Activated CD4-positive, alpha-beta T cell treated with anti-CD3 and anti-CD28 coated beads, Interleukin-2, amount 10 ng/mL, durations not matched to agents 7 days and 5 days (primary cell): Measurements from ENCODE around the gene ABCC9. TPM values are rescaled to one million over a fixed set of nuclear protein-coding genes. Genes with fewer than 3 reads are reported as not detected.

Experiments
- CTCF ChIA-PET: fragments of 350-600 bp; sonication (Branson Sonifier 250); formaldehyde crosslinking; loops from one replicate; lab custom pipeline; 2021; ENCODE audit warnings: antibody characterized with exemption; lab: Charles Lee
- POLR2A ChIA-PET: fragments of 350-600 bp; sonication (Branson Sonifier 250); formaldehyde crosslinking; loops from one replicate; lab custom pipeline; 2021; ENCODE audit warnings: antibody characterized with exemption; lab: Charles Lee
- DNase-seq: peaks from one replicate; pipeline ENCODE4 v3.0.0-alpha.2; 2020
- H3K27ac Mint-ChIP-seq: one replicate; pipeline ENCODE4 v1.8.0; 2021; ENCODE audit warnings: mild to moderate bottlenecking, moderate library complexity, mixed read lengths
- H3K27me3 Mint-ChIP-seq: one replicate; pipeline ENCODE4 v1.8.0; 2021; ENCODE audit warnings: mixed read lengths
- H3K36me3 Mint-ChIP-seq: one replicate; pipeline ENCODE4 v1.8.0; 2021; ENCODE audit warnings: low read depth, mixed read lengths
- H3K4me1 Mint-ChIP-seq: one replicate; pipeline ENCODE4 v1.8.0; 2021; ENCODE audit warnings: mixed read lengths
- H3K4me3 Mint-ChIP-seq: one replicate; pipeline ENCODE4 v1.8.0; 2021; ENCODE audit warnings: mild to moderate bottlenecking, moderate library complexity, mixed read lengths
- H3K9me3 Mint-ChIP-seq: one replicate; pipeline ENCODE4 v1.8.0; 2021; ENCODE audit warnings: mixed read lengths
- total RNA-seq, 2 experiments: library from RNA; stranded (reverse); gene quantifications; one replicate each; pipeline ENCODE4 v1.2.3, GENCODE V29; 2021

Gene ABCC9
- total RNA-seq, 2 experiments from 2014 or later: not detected

DNA sequence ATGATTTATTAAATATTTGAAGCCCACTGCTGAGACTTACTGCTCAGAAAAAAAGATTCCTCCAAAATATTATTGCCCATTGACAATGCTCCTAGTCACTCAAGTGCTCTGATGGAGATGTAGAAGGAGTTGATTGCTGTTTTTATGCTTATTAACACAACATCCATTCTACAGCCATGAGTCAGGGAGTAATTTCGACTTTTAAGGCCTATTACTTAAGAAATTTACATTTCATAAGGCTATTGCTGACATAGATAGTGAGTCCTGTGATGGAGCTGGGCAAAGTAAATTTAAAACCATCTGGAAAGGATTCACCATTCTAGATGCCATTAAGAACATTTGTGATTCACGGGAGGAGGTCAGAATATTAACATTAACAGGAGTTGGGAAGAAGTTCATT, 171.9 kb downstream of the ABCC9 start:
- no peaks in the 10 kb centered on the region for H3K9me3 Mint-ChIP-seq
- no peak overlapping the region for H3K27ac Mint-ChIP-seq
- H3K4me1 Mint-ChIP-seq: peaks cover 6% of the 10 kb centered on the region
- H3K4me3 Mint-ChIP-seq: no peak overlapping the region
- peaks cover 38% of the 10 kb centered on the region for H3K27me3 Mint-ChIP-seq
- DNase-seq: no peak
- CTCF ChIA-PET: no interaction called here
- POLR2A ChIA-PET: no interaction called here
- no peaks in the 10 kb centered on the region for H3K36me3 Mint-ChIP-seq

GRCh38 chr12:21766403-21766802, 174.8 kb downstream of the ABCC9 start:
- Mint-ChIP-seq H3K4me3 (no peak overlapping the region), H3K36me3 (no peaks in the 10 kb centered on the region), H3K4me1 (no peaks in the 10 kb centered on the region), H3K27me3 (peaks cover 16% of the 10 kb centered on the region), H3K27ac (no peak overlapping the region), H3K9me3 (no peaks in the 10 kb centered on the region)
- POLR2A ChIA-PET: no interaction called here
- DNase-seq: no peak
- CTCF ChIA-PET: no interaction called here

- no peaks in the 10 kb centered on the region for H3K9me3 Mint-ChIP-seq
- H3K4me1 Mint-ChIP-seq: no peaks in the 10 kb centered on the region
- no peak overlapping the region for H3K27ac Mint-ChIP-seq
- no peak for DNase-seq
- POLR2A ChIA-PET: no interaction called here
- CTCF ChIA-PET: no interaction called here
- H3K36me3 Mint-ChIP-seq: no peaks in the 10 kb centered on the region
- H3K4me3 Mint-ChIP-seq: no peak overlapping the region
- peaks cover 6% of the 10 kb centered on the region for H3K27me3 Mint-ChIP-seq
These were observed 176.3 kb downstream of the ABCC9 start for GRCh38 chr12:21764950-21765349.

DNA sequence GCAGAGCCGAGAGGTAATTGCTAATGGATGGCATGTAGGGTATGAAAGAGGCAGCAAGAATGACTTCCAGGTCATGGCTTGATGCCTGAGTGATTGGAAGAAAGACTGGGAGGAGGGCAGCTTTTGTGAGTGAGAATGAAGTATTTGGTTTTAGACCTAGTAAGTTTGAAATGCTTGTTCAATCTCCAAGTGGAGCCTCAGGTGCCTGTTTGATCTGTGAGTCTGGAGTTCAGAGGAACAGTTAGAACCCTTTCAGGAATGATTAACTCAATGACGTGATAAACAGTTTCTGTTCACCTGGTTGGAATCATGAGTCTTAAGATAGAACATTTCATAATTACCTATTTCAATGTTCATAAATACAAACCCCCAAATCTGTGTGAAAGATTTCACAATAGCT, 177.2 kb downstream of the ABCC9 start:
- ChIA-PET POLR2A (no interaction called here), CTCF (no interaction called here)
- H3K4me3 Mint-ChIP-seq: no peak overlapping the region
- no peaks in the 10 kb centered on the region for H3K9me3 Mint-ChIP-seq
- H3K4me1 Mint-ChIP-seq: no peaks in the 10 kb centered on the region
- no peaks in the 10 kb centered on the region for H3K36me3 Mint-ChIP-seq
- H3K27me3 Mint-ChIP-seq: no peaks in the 10 kb centered on the region
- no peak overlapping the region for H3K27ac Mint-ChIP-seq
- no peak for DNase-seq

- no peaks in the 10 kb centered on the region for H3K4me1 Mint-ChIP-seq
- H3K27me3 Mint-ChIP-seq: no peaks in the 10 kb centered on the region
- H3K27ac Mint-ChIP-seq: no peak overlapping the region
- POLR2A ChIA-PET: no interaction called here
- no peaks in the 10 kb centered on the region for H3K9me3 Mint-ChIP-seq
- CTCF ChIA-PET: no interaction called here
- H3K4me3 Mint-ChIP-seq: no peak overlapping the region
- DNase-seq: no peak
- no peaks in the 10 kb centered on the region for H3K36me3 Mint-ChIP-seq
These were observed 177.7 kb downstream of the ABCC9 start for GRCh38 chr12:21763531-21763930.

DNA sequence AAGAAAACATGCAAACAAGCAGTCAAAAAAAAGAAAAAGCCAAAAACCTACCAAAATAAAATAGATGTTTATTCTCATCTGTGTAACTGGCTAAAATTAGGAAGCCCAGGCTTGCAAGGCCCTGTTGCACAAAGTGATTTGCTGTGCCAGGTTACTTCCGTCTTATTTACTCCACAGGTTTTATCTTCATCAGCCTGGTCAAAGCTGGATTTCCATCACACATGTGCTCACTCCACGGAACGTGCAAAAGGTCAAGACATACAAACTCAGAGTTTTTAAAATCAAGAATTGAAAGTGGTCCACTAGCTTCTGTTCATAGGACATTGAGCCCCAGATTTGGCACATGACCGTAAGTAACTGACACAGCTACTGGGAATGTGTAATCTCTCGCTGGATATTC, 181.5 kb downstream of the ABCC9 start:
- H3K27ac Mint-ChIP-seq: no peak overlapping the region

GRCh38 chr12:21757735-21758134, 183.5 kb downstream of the ABCC9 start:
- ChIA-PET POLR2A (no interaction called here), CTCF (interaction anchor here (1.0 kb wide), 1 partner anchor 216 kb away, joined by 3 read pairs; no protein-coding TSS in a partner anchor)
- Mint-ChIP-seq H3K27ac (no peak overlapping the region), H3K4me1 (no peaks in the 10 kb centered on the region), H3K4me3 (no peak overlapping the region), H3K27me3 (peaks cover 2% of the 10 kb centered on the region), H3K9me3 (no peaks in the 10 kb centered on the region), H3K36me3 (no peaks in the 10 kb centered on the region)
- no peak for DNase-seq

More for the DNA sequence above, 181.5 kb downstream of the ABCC9 start:
- no peaks in the 10 kb centered on the region for H3K9me3 Mint-ChIP-seq
- ChIA-PET CTCF (no interaction called here), POLR2A (no interaction called here)
- DNase-seq: no peak
- peaks cover 2% of the 10 kb centered on the region for H3K27me3 Mint-ChIP-seq
- H3K4me3 Mint-ChIP-seq: no peak overlapping the region
- no peaks in the 10 kb centered on the region for H3K36me3 Mint-ChIP-seq
- no peaks in the 10 kb centered on the region for H3K4me1 Mint-ChIP-seq

- Mint-ChIP-seq H3K27me3 (peaks cover 2% of the 10 kb centered on the region), H3K4me3 (no peak overlapping the region), H3K36me3 (no peaks in the 10 kb centered on the region), H3K27ac (no peak overlapping the region), H3K4me1 (no peaks in the 10 kb centered on the region), H3K9me3 (no peaks in the 10 kb centered on the region)
- ChIA-PET CTCF (interaction anchor here (1.0 kb wide), 1 partner anchor 217 kb away, joined by 3 read pairs; no protein-coding TSS in a partner anchor), POLR2A (no interaction called here)
- no peak for DNase-seq
These were observed 184.5 kb downstream of the ABCC9 start for GRCh38 chr12:21756699-21757098.

- ChIA-PET CTCF (no interaction called here), POLR2A (no interaction called here)
- H3K4me3 Mint-ChIP-seq: no peak overlapping the region
- H3K4me1 Mint-ChIP-seq: no peaks in the 10 kb centered on the region
- H3K36me3 Mint-ChIP-seq: no peaks in the 10 kb centered on the region
- H3K27me3 Mint-ChIP-seq: peaks cover 2% of the 10 kb centered on the region
- DNase-seq: no peak
- no peak overlapping the region for H3K27ac Mint-ChIP-seq
- H3K9me3 Mint-ChIP-seq: no peaks in the 10 kb centered on the region
These were observed 189.7 kb downstream of the ABCC9 start for GRCh38 chr12:21751517-21751916.

Other genes with a start within 250 kb of the ABCC9 start
- gene KCNJ8, start 166.7 kb downstream of the ABCC9 start, total RNA-seq: not detected
- 10 to 100 TPM; 32.2 to 36.0 TPM for gene CMAS, start 104.8 kb upstream of the ABCC9 start, total RNA-seq